Calu3 (cell line): ENCODE measurements around the gene ONECUT2. TPM values are rescaled to one million over a fixed set of nuclear protein-coding genes. Genes with fewer than 3 reads are reported as not detected.
A peak's percentile ranks its signal among the peaks of the same experiment; 100 is the strongest.

Source experiments
- BruUV-seq: library from RNA; stranded (reverse); fragments of 400-500 nt; replicated peaks from 2 replicates; lab custom pipeline; 2021; lab: Mats Ljungman, UMichigan
- CTCF ChIA-PET: fragments of 300-600 bp; sonication (Branson Sonifier 250); formaldehyde crosslinking; loops from one replicate; lab custom pipeline; 2022; ENCODE audit warnings: antibody characterized with exemption; lab: Charles Lee
- DNase-seq: peaks from one replicate; pipeline ENCODE4 v3.0.0; 2022
- H3K27ac Mint-ChIP-seq: one replicate; pipeline ENCODE4 v1.8.0; 2022; ENCODE audit warnings: mixed read lengths; ENCODE audit not compliant: unreplicated experiment
- H3K27me3 Mint-ChIP-seq: one replicate; pipeline ENCODE4 v1.8.0; 2022; ENCODE audit warnings: mixed read lengths; ENCODE audit not compliant: unreplicated experiment
- H3K36me3 Mint-ChIP-seq: one replicate; pipeline ENCODE4 v1.8.0; 2022; ENCODE audit warnings: mild to moderate bottlenecking, moderate library complexity, mixed read lengths; ENCODE audit not compliant: insufficient read depth, unreplicated experiment
- H3K4me1 Mint-ChIP-seq: one replicate; pipeline ENCODE4 v1.8.0; 2022; ENCODE audit warnings: mild to moderate bottlenecking, low read depth, mixed read lengths; ENCODE audit not compliant: unreplicated experiment
- H3K4me3 Mint-ChIP-seq: one replicate; pipeline ENCODE4 v1.8.0; 2022; ENCODE audit warnings: mild to moderate bottlenecking, low read depth, moderate library complexity, mixed read lengths; ENCODE audit not compliant: unreplicated experiment
- H3K9me3 Mint-ChIP-seq: one replicate; pipeline ENCODE4 v1.8.0; 2022; ENCODE audit warnings: low read depth, mixed read lengths; ENCODE audit not compliant: unreplicated experiment
- intact Hi-C: fragments of 100-400 bp; cut with micrococcal nuclease; formaldehyde crosslinking; loops from one replicate; pipeline ENCODE4 v1.10.0; 2022; ENCODE audit not compliant: unreplicated experiment
- total RNA-seq: library from RNA; stranded (reverse); gene quantifications from 2 replicates; pipeline ENCODE4 v1.2.3, GENCODE V29; 2022
- TF ChIP-seq, protein P1 (sequence below): fragments of 200-600 bp; IDR thresholded peaks from one replicate; pipeline ENCODE4 v1.8.0; 2022; ENCODE audit warnings: antibody characterized with exemption; ENCODE audit not compliant: unreplicated experiment

Gene ONECUT2
- total RNA-seq, 1 experiment from 2014 or later: 182 TPM

DNA sequence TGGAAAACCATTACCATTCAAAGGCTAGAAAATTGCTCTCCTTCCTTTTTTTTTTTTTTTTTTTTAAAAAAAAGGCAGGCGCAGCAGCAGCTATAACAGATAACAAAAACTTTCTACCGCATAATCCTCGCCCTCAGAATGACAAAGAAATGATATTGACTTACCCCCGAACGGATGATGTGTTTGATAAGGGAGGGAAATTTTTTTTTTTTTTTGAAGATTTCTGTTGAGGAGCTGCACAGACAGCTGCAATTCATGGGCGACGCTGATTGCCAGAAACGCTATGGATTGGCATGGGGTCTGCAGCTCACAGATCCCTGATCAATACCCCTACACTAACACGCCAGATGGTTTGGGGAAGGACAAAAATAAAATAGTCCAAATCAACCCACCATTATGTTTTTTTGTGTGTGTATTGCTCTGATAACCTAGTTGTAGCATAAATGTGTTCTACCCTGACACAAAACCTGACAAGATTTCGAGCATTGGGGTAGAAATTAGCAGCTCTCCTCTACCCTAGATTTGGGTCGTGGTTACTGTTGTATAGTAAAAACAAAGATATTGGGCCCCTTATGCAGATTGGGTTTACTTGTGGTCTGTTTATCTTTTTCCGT is 3.6 kb upstream of the ONECUT2 start:
- H3K27me3 Mint-ChIP-seq: no peaks in the 10 kb centered on the region
- no peaks in the 10 kb centered on the region for H3K4me1 Mint-ChIP-seq
- H3K27ac Mint-ChIP-seq: peak overlapping the region; percentile 79
- peaks cover 80% of the 10 kb centered on the region for H3K36me3 Mint-ChIP-seq
- BruUV-seq: no TSS peak
- H3K4me3 Mint-ChIP-seq: peak overlapping the region; percentile 96
- intact Hi-C loops: loop anchor here (2.0 to 5.0 kb wide), 4 partner anchors 379 to 571 kb away; no protein-coding TSS in a partner anchor
- TF ChIP-seq, protein P1, sequence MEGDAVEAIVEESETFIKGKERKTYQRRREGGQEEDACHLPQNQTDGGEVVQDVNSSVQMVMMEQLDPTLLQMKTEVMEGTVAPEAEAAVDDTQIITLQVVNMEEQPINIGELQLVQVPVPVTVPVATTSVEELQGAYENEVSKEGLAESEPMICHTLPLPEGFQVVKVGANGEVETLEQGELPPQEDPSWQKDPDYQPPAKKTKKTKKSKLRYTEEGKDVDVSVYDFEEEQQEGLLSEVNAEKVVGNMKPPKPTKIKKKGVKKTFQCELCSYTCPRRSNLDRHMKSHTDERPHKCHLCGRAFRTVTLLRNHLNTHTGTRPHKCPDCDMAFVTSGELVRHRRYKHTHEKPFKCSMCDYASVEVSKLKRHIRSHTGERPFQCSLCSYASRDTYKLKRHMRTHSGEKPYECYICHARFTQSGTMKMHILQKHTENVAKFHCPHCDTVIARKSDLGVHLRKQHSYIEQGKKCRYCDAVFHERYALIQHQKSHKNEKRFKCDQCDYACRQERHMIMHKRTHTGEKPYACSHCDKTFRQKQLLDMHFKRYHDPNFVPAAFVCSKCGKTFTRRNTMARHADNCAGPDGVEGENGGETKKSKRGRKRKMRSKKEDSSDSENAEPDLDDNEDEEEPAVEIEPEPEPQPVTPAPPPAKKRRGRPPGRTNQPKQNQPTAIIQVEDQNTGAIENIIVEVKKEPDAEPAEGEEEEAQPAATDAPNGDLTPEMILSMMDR: no peak
- H3K9me3 Mint-ChIP-seq: no peaks in the 10 kb centered on the region
- DNase-seq: no peak
- CTCF ChIA-PET: interaction anchor here (0.8 kb wide), 1 partner anchor 529 kb away, joined by 3 read pairs; no protein-coding TSS in a partner anchor

DNA sequence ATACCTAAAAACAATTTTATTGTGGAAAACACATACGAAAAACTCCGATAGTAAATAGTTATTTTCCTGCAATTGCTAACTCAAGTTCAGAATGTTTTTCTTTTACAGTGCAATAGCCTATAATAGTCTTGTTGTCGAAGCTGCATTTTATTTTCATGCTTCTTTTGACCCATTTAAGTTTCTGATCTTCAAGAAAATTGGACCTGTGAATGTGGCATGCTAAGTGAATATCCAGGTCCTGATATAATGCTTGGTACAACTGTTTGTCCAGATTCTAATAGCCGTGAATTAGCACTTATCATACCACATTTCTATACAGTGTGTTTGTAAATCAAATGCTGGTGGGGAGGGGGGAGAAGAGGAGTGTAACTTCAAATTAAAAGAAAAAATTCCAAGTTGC is 3.0 kb upstream of the ONECUT2 start:
- H3K4me3 Mint-ChIP-seq: peak overlapping the region; percentile 96
- TF ChIP-seq, protein P1: no peak
- no TSS peak for BruUV-seq
- H3K4me1 Mint-ChIP-seq: no peaks in the 10 kb centered on the region
- intact Hi-C loops: loop anchor here (2.0 to 5.0 kb wide), 3 partner anchors 379 to 565 kb away; no protein-coding TSS in a partner anchor
- H3K9me3 Mint-ChIP-seq: no peaks in the 10 kb centered on the region
- H3K36me3 Mint-ChIP-seq: peaks cover 85% of the 10 kb centered on the region
- H3K27ac Mint-ChIP-seq: peak overlapping the region; percentile 79
- DNase-seq: no peak
- H3K27me3 Mint-ChIP-seq: no peaks in the 10 kb centered on the region
- CTCF ChIA-PET: no interaction called here

DNA sequence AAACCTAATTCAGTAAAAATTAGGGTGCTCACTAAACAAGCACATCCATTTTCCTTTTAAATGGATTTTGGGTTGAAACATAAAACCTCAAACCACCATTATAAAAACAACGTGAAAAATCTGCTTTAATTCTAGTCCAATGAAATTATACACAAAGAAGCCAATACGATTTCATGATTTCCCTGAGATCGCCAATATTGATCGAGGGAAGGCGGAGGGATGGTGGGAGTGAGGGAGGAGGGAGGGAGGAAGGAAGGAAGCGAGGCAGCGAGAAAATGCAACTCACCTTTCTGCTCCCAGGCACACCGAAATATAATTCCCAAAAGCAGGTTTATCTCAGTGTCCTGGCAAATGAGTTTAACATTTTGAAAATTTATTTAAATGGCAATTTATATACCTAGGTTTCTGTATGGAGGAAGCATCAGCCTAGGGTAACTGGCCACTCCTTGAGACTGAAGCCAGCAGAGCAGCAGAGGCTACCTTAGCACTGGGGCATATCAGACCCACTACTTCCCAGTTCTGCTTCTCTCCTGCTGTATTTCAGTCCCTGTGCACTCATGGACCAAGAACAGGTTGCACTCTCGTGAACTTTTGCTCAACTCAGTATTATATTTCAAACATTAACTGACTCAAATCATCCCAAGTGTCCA is 2.3 kb upstream of the ONECUT2 start:
- Mint-ChIP-seq H3K27me3 (no peaks in the 10 kb centered on the region), H3K36me3 (peaks cover 93% of the 10 kb centered on the region), H3K27ac (peak overlapping the region; percentile 79), H3K9me3 (no peaks in the 10 kb centered on the region), H3K4me3 (peak overlapping the region; percentile 96), H3K4me1 (no peaks in the 10 kb centered on the region)
- CTCF ChIA-PET: interaction anchor here (0.6 to 1.2 kb wide), 4 partner anchors 8 to 564 kb away, joined by 3 to 4 read pairs (median 3); no protein-coding TSS in a partner anchor
- TF ChIP-seq, protein P1: no peak
- BruUV-seq: no TSS peak
- DNase-seq: peak; percentile 56
- intact Hi-C loops: loop anchor here (1.0 to 5.0 kb wide), 5 partner anchors 163 to 566 kb away; no protein-coding TSS in a partner anchor

DNA sequence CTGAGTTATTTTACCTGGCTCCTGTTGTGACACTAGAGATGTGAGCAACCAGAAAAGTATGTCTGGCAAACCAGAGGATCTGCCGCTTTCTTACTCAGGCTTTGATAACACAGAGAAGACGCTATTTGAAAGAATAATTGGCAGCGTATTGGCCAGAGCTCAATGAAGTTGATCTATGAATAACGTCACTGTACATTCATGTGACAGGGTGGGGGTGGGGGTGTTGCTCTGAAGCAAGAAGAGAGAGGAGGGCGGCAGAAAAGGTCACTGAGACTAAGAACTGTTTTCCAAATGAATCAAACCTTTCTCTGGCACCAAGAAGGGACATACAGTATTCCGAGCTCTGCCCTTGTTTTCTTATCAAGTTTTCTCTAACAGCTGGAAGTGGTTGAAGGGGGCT is 1.7 kb upstream of the ONECUT2 start:
- H3K4me3 Mint-ChIP-seq: peak overlapping the region; percentile 96
- TF ChIP-seq, protein P1: no peak
- H3K9me3 Mint-ChIP-seq: no peaks in the 10 kb centered on the region
- no TSS peak for BruUV-seq
- H3K27me3 Mint-ChIP-seq: no peaks in the 10 kb centered on the region
- CTCF ChIA-PET: interaction anchor here (0.6 to 1.2 kb wide), 4 partner anchors 8 to 564 kb away, joined by 3 to 4 read pairs (median 3); no protein-coding TSS in a partner anchor
- peak overlapping the region; percentile 79 for H3K27ac Mint-ChIP-seq
- no peaks in the 10 kb centered on the region for H3K4me1 Mint-ChIP-seq
- peaks cover 99% of the 10 kb centered on the region for H3K36me3 Mint-ChIP-seq
- peak; percentile 43 for DNase-seq
- intact Hi-C loops: loop anchor here (1.0 to 5.0 kb wide), 5 partner anchors 163 to 567 kb away; no protein-coding TSS in a partner anchor
